ENCODE results near the gene TPP2.

TPP2 gene

DNA sequence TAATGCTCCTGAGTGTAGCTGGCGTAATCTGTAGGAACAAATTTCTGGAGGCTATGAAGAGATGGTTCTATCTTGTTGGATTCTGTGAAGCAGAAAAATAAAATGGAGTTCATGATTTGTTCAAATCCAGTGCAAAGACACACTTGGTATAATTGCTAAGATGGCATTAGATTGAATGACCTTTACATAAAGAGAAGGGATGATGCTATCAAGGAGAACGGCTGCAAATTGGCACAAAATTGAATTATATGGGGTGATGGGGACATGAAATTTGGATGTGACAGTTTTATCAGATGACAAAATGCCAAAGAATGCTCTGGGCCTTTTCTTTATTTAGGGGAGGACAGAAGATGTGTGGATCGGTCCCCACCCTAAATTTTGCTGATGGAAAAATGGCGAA is 94.1 kb downstream of the TPP2 start:
- no peak overlapping the region for H4K5ac ChIP-seq (ENCODE audit: low read length)
- no peak overlapping the region for H2AK5ac ChIP-seq (ENCODE audit: low read length)
- WGBS (ENCODE audit: extremely low coverage, insufficient coverage, low lambda C conversion rate), result no CpG with 5 or more reads among the region's 4 CpGs
- H3K79me2 ChIP-seq (ENCODE audit: control insufficient read depth, insufficient read depth, low read length), result no peaks in the 10 kb centered on the region
- H3K18ac ChIP-seq (ENCODE audit: low read length), result no peak overlapping the region
- no peak overlapping the region for H2BK15ac ChIP-seq (replicated peaks; ENCODE audit: low read depth)
- no peak overlapping the region for H3K56ac ChIP-seq (ENCODE audit: low read length)
- H3K79me1 ChIP-seq (ENCODE audit: low read length), result no peaks in the 10 kb centered on the region
- no peak overlapping the region for H3K9ac ChIP-seq (ENCODE audit: low read length)
- no peak overlapping the region for H3K23ac ChIP-seq (ENCODE audit: low read length)
- no peaks in the 10 kb centered on the region for H3K36me3 ChIP-seq (ENCODE audit: control insufficient read depth, insufficient read depth, low read length)
- H3K4ac ChIP-seq (ENCODE audit: low read depth, low read length), result no peak overlapping the region
- H3K4me2 ChIP-seq (ENCODE audit: low read length), result no peak overlapping the region
- peaks cover 4% of the 10 kb centered on the region for H3K4me1 ChIP-seq (ENCODE audit: control insufficient read depth, low read depth, low read length)
- no peaks in the 10 kb centered on the region for H3K27me3 ChIP-seq (ENCODE audit: insufficient read depth, low read length, poor library complexity)
- H2BK120ac ChIP-seq (ENCODE audit: low read depth, low read length), result no peak overlapping the region
- no peak overlapping the region for H2BK5ac ChIP-seq (ENCODE audit: low read length)
- H4K8ac ChIP-seq (ENCODE audit: low read depth, low read length), result no peak overlapping the region
- DNase-seq, result no peak
- no peak overlapping the region for H3K27ac ChIP-seq (ENCODE audit: low read depth, low read length)
- H3K4me3 ChIP-seq (ENCODE audit: low read length), result no peak overlapping the region

DNA sequence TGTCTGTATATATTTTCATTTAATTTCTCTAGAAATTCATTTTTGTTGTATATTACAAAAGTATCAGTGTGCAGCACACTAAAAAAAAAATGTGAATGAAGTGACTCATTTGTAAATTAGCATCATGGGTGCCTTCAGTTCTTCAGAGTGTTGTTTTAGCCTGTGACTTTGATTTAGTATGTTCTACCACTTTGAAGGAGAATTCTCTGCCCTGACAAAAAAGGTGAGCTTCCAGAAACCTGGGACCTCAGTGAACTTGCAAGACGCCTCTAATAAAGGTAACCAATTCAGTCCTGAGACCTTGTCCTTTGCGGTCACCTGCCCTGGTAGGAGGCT is 95.7 kb downstream of the TPP2 start:
- Histone ChIP-seq H3K18ac (ENCODE audit: low read length) (no peak overlapping the region), H3K4me1 (ENCODE audit: control insufficient read depth, low read depth, low read length) (peaks cover 4% of the 10 kb centered on the region), H2BK5ac (ENCODE audit: low read length) (no peak overlapping the region), H3K79me1 (ENCODE audit: low read length) (no peaks in the 10 kb centered on the region), H3K23ac (ENCODE audit: low read length) (no peak overlapping the region), H4K8ac (ENCODE audit: low read depth, low read length) (no peak overlapping the region), H2AK5ac (ENCODE audit: low read length) (no peak overlapping the region), H2BK15ac (replicated peaks; ENCODE audit: low read depth) (no peak overlapping the region), H3K4ac (ENCODE audit: low read depth, low read length) (no peak overlapping the region), H3K36me3 (ENCODE audit: control insufficient read depth, insufficient read depth, low read length) (no peaks in the 10 kb centered on the region), H3K27ac (ENCODE audit: low read depth, low read length) (no peak overlapping the region), H3K4me2 (ENCODE audit: low read length) (no peak overlapping the region), H3K79me2 (ENCODE audit: control insufficient read depth, insufficient read depth, low read length) (no peaks in the 10 kb centered on the region), H3K9ac (ENCODE audit: low read length) (no peak overlapping the region), H3K56ac (ENCODE audit: low read length) (no peak overlapping the region), H3K4me3 (ENCODE audit: low read length) (no peak overlapping the region), H4K5ac (ENCODE audit: low read length) (no peak overlapping the region), H3K27me3 (ENCODE audit: insufficient read depth, low read length, poor library complexity) (no peaks in the 10 kb centered on the region), H2BK120ac (ENCODE audit: low read depth, low read length) (no peak overlapping the region)
- no CpG with 5 or more reads among the region's 2 CpGs for WGBS (ENCODE audit: extremely low coverage, insufficient coverage, low lambda C conversion rate)
- DNase-seq, result no peak

DNA sequence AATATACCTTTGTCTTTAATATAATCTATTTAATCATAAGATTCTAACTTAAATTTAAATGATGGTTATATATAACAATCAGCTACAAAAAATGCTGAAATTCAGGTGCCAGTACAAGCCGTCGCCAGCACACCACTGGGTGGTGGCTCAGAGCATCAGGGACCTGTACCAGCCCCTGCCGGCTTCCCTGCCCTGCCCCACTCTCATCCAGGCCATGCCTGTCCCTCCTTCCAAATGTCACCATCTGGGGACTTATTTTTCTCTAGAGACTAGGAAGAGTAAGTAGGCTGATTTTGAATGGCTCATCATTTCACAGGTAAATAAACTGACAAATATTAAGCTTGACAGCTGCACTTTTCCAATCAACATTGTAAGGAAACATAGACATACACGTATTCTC is 96.5 kb downstream of the TPP2 start:
- H2BK15ac ChIP-seq (replicated peaks; ENCODE audit: low read depth), result no peak overlapping the region
- H4K5ac ChIP-seq (ENCODE audit: low read length), result no peak overlapping the region
- no peaks in the 10 kb centered on the region for H3K79me1 ChIP-seq (ENCODE audit: low read length)
- peaks cover 4% of the 10 kb centered on the region for H3K4me1 ChIP-seq (ENCODE audit: control insufficient read depth, low read depth, low read length)
- H3K18ac ChIP-seq (ENCODE audit: low read length), result no peak overlapping the region
- no peak overlapping the region for H3K9ac ChIP-seq (ENCODE audit: low read length)
- no peak for DNase-seq
- WGBS (ENCODE audit: extremely low coverage, insufficient coverage, low lambda C conversion rate), result no CpG with 5 or more reads among the region's 4 CpGs
- no peak overlapping the region for H3K4me3 ChIP-seq (ENCODE audit: low read length)
- H3K23ac ChIP-seq (ENCODE audit: low read length), result no peak overlapping the region
- H3K27me3 ChIP-seq (ENCODE audit: insufficient read depth, low read length, poor library complexity), result no peaks in the 10 kb centered on the region
- H3K56ac ChIP-seq (ENCODE audit: low read length), result no peak overlapping the region
- no peak overlapping the region for H3K27ac ChIP-seq (ENCODE audit: low read depth, low read length)
- no peak overlapping the region for H4K8ac ChIP-seq (ENCODE audit: low read depth, low read length)
- no peak overlapping the region for H2BK120ac ChIP-seq (ENCODE audit: low read depth, low read length)
- H2AK5ac ChIP-seq (ENCODE audit: low read length), result no peak overlapping the region
- H3K79me2 ChIP-seq (ENCODE audit: control insufficient read depth, insufficient read depth, low read length), result no peaks in the 10 kb centered on the region
- no peaks in the 10 kb centered on the region for H3K36me3 ChIP-seq (ENCODE audit: control insufficient read depth, insufficient read depth, low read length)
- no peak overlapping the region for H2BK5ac ChIP-seq (ENCODE audit: low read length)
- H3K4me2 ChIP-seq (ENCODE audit: low read length), result no peak overlapping the region
- H3K4ac ChIP-seq (ENCODE audit: low read depth, low read length), result no peak overlapping the region

DNA sequence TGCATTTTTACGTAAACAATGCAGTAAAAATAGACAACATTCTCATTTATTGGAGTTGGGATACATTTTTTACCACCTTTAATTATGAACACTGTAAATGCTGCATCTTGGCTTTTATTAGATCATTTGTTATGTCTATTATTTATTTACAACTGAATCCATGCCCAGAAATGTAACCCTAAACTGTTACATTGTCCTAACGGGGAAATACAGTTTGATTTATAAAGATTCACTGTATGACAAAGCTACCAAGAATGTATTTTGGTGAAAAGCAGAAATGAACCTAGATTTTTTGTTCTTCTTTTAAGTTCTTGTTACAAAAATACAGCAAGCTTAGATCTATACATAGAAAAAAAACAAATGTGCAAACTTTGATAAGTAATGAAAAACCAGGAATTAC is 97.0 kb downstream of the TPP2 start:
- no peaks in the 10 kb centered on the region for H3K36me3 ChIP-seq (ENCODE audit: control insufficient read depth, insufficient read depth, low read length)
- H3K4me1 ChIP-seq (ENCODE audit: control insufficient read depth, low read depth, low read length), result peaks cover 3% of the 10 kb centered on the region
- no peaks in the 10 kb centered on the region for H3K27me3 ChIP-seq (ENCODE audit: insufficient read depth, low read length, poor library complexity)
- H3K23ac ChIP-seq (ENCODE audit: low read length), result no peak overlapping the region
- H4K8ac ChIP-seq (ENCODE audit: low read depth, low read length), result no peak overlapping the region
- H3K9ac ChIP-seq (ENCODE audit: low read length), result no peak overlapping the region
- no peak for DNase-seq
- no peak overlapping the region for H2BK15ac ChIP-seq (replicated peaks; ENCODE audit: low read depth)
- H2AK5ac ChIP-seq (ENCODE audit: low read length), result no peak overlapping the region
- H3K4me3 ChIP-seq (ENCODE audit: low read length), result no peak overlapping the region
- no peak overlapping the region for H3K56ac ChIP-seq (ENCODE audit: low read length)
- no peak overlapping the region for H4K5ac ChIP-seq (ENCODE audit: low read length)
- WGBS (ENCODE audit: extremely low coverage, insufficient coverage, low lambda C conversion rate), result no CpG with 5 or more reads among the region's 2 CpGs
- no peak overlapping the region for H3K4me2 ChIP-seq (ENCODE audit: low read length)
- H3K79me1 ChIP-seq (ENCODE audit: low read length), result no peaks in the 10 kb centered on the region
- no peak overlapping the region for H2BK120ac ChIP-seq (ENCODE audit: low read depth, low read length)
- H3K79me2 ChIP-seq (ENCODE audit: control insufficient read depth, insufficient read depth, low read length), result no peaks in the 10 kb centered on the region
- no peak overlapping the region for H3K18ac ChIP-seq (ENCODE audit: low read length)
- H2BK5ac ChIP-seq (ENCODE audit: low read length), result no peak overlapping the region
- no peak overlapping the region for H3K27ac ChIP-seq (ENCODE audit: low read depth, low read length)
- H3K4ac ChIP-seq (ENCODE audit: low read depth, low read length), result no peak overlapping the region

DNA sequence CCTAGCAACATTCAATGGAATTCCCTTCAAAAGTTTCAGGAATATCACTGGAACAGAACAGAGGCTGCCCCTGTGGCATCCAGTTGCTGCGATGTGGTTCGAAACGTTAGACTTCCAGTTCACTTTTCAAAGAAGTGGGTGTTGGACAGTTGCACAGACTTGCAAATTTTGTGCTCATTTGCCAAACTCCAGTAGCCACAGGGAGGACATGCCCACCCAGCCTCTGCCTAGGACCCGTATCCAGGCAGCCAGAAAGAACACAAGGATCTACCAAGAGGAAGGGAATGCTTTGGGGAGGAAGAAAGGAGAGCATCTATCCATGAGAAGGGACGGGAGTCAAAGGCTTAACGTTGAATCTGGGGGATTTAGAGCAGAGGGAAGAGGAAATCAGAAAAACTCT is 98.2 kb downstream of the TPP2 start, which contains the start of gene METTL21C:
METTL21C (minus strand) TSS at position 108 of the 400 bp plus-strand sequence. CDS start 546 bp downstream, outside the sequence.
- Histone ChIP-seq H4K8ac (ENCODE audit: low read depth, low read length) (no peak within 1 kb of the TSS), H3K79me2 (ENCODE audit: control insufficient read depth, insufficient read depth, low read length) (no peaks in the 10 kb centered on the region), H3K27me3 (ENCODE audit: insufficient read depth, low read length, poor library complexity) (no peaks in the 10 kb centered on the region), H3K4me1 (ENCODE audit: control insufficient read depth, low read depth, low read length) (peaks cover 2% of the 10 kb centered on the region), H2BK15ac (replicated peaks; ENCODE audit: low read depth) (no peak within 1 kb of the TSS), H3K4me3 (ENCODE audit: low read length) (no peak within 1 kb of the TSS), H3K23ac (ENCODE audit: low read length) (no peak within 1 kb of the TSS), H3K56ac (ENCODE audit: low read length) (no peak within 1 kb of the TSS), H3K9ac (ENCODE audit: low read length) (no peak within 1 kb of the TSS), H2BK5ac (ENCODE audit: low read length) (no peak within 1 kb of the TSS), H2BK120ac (ENCODE audit: low read depth, low read length) (no peak within 1 kb of the TSS), H4K5ac (ENCODE audit: low read length) (no peak within 1 kb of the TSS), H3K4me2 (ENCODE audit: low read length) (no peak within 1 kb of the TSS), H3K27ac (ENCODE audit: low read depth, low read length) (no peak within 1 kb of the TSS), H3K79me1 (ENCODE audit: low read length) (no peaks in the 10 kb centered on the region), H3K36me3 (ENCODE audit: control insufficient read depth, insufficient read depth, low read length) (no peaks in the 10 kb centered on the region), H3K18ac (ENCODE audit: low read length) (no peak within 1 kb of the TSS), H2AK5ac (ENCODE audit: low read length) (no peak within 1 kb of the TSS), H3K4ac (ENCODE audit: low read depth, low read length) (no peak within 1 kb of the TSS)
- no CpG with 5 or more reads among the region's 6 CpGs for WGBS (ENCODE audit: extremely low coverage, insufficient coverage, low lambda C conversion rate)
- DNase-seq, result no peak

DNA sequence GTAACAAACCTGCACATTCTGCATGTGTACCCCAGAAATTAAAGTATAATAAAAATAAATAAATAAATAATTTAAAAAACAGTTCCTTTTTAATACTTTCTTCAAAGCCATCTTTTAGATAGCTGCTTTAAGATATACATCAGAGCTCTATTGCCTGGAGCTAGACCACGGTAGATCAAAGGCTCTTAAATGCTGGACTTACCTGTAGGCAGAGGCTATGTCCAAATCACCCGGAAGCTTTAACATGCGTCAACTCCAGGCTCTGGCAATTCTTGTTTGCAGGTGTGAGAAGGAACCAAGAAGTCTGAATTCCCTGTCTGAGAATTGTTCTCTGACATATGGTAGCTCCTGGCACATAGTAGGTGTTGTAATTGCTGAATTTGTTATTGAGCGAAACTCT is 99.7 kb downstream of the TPP2 start:
- Histone ChIP-seq H3K27me3 (ENCODE audit: insufficient read depth, low read length, poor library complexity) (no peaks in the 10 kb centered on the region), H3K4ac (ENCODE audit: low read depth, low read length) (no peak overlapping the region), H3K56ac (ENCODE audit: low read length) (no peak overlapping the region), H3K79me2 (ENCODE audit: control insufficient read depth, insufficient read depth, low read length) (no peaks in the 10 kb centered on the region), H3K27ac (ENCODE audit: low read depth, low read length) (no peak overlapping the region), H3K18ac (ENCODE audit: low read length) (no peak overlapping the region), H2BK120ac (ENCODE audit: low read depth, low read length) (no peak overlapping the region), H3K4me2 (ENCODE audit: low read length) (no peak overlapping the region), H4K8ac (ENCODE audit: low read depth, low read length) (no peak overlapping the region), H3K23ac (ENCODE audit: low read length) (no peak overlapping the region), H3K9ac (ENCODE audit: low read length) (no peak overlapping the region), H3K4me1 (ENCODE audit: control insufficient read depth, low read depth, low read length) (peaks cover 2% of the 10 kb centered on the region), H2AK5ac (ENCODE audit: low read length) (no peak overlapping the region), H2BK5ac (ENCODE audit: low read length) (no peak overlapping the region), H3K79me1 (ENCODE audit: low read length) (no peaks in the 10 kb centered on the region), H3K4me3 (ENCODE audit: low read length) (no peak overlapping the region), H3K36me3 (ENCODE audit: control insufficient read depth, insufficient read depth, low read length) (no peaks in the 10 kb centered on the region), H2BK15ac (replicated peaks; ENCODE audit: low read depth) (no peak overlapping the region), H4K5ac (ENCODE audit: low read length) (no peak overlapping the region)
- WGBS (ENCODE audit: extremely low coverage, insufficient coverage, low lambda C conversion rate), result no CpG with 5 or more reads among the region's 4 CpGs
- DNase-seq, result no peak
